HEK293 (cell line): ENCODE data around the gene SUPT5H.

Experiments
- GLI2 ChIP-seq: fragments of 450-650 bp; formaldehyde crosslinking; IDR thresholded peaks from 2 replicates; pipeline ENCODE4; 2017; ENCODE audit warnings: missing biosample characterization, missing genetic modification characterization, low read depth, borderline replicate concordance
- KLF9 ChIP-seq: fragments of 450-650 bp; formaldehyde crosslinking; IDR thresholded peaks from 2 replicates; pipeline ENCODE4 v1.5.1; 2016; ENCODE audit warnings: missing biosample characterization, missing genetic modification characterization, low read depth
- MYNN ChIP-seq: fragments of 450-650 bp; formaldehyde crosslinking; IDR thresholded peaks from 2 replicates; pipeline ENCODE4 v1.5.1; 2016; ENCODE audit warnings: missing biosample characterization, missing genetic modification characterization, borderline replicate concordance
- ZBTB1 ChIP-seq: fragments of 450-650 bp; formaldehyde crosslinking; IDR thresholded peaks from 2 replicates; pipeline ENCODE4 v1.5.1; 2016; ENCODE audit warnings: missing biosample characterization, missing genetic modification characterization
- ZNF114 ChIP-seq: fragments of 450-650 bp; formaldehyde crosslinking; IDR thresholded peaks from 2 replicates; pipeline ENCODE4 v1.5.0; 2017; ENCODE audit warnings: missing biosample characterization, missing genetic modification characterization
- ZNF146 ChIP-seq: fragments of 450-650 bp; formaldehyde crosslinking; IDR thresholded peaks from 2 replicates; pipeline ENCODE4 v1.5.1; 2016; ENCODE audit warnings: missing biosample characterization, missing genetic modification characterization
- ZNF155 ChIP-seq: fragments of 450-650 bp; formaldehyde crosslinking; IDR thresholded peaks from 2 replicates; pipeline ENCODE4 v1.5.1; 2016; ENCODE audit warnings: missing biosample characterization, missing genetic modification characterization
- ZNF184 ChIP-seq: fragments of 450-650 bp; IDR thresholded peaks from 2 replicates; pipeline ENCODE4 v1.5.1; 2018; ENCODE audit warnings: missing biosample characterization, mild to moderate bottlenecking, missing genetic modification characterization
- ZNF354C ChIP-seq: fragments of 450-650 bp; formaldehyde crosslinking; IDR thresholded peaks from 2 replicates; pipeline ENCODE4 v1.5.1; 2016; ENCODE audit warnings: missing biosample characterization, missing genetic modification characterization, low read depth, borderline replicate concordance
- ZNF48 ChIP-seq: fragments of 450-650 bp; formaldehyde crosslinking; IDR thresholded peaks from 2 replicates; pipeline ENCODE4 v1.5.1; 2016; ENCODE audit warnings: missing biosample characterization, missing genetic modification characterization
- ZNF555 ChIP-seq: fragments of 450-650 bp; formaldehyde crosslinking; conservative IDR thresholded peaks from 2 replicates; pipeline ENCODE4 v1.5.1; 2017; ENCODE audit warnings: missing biosample characterization, mild to moderate bottlenecking, missing genetic modification characterization, inconsistent platforms
- ZNF560 ChIP-seq: fragments of 450-650 bp; formaldehyde crosslinking; IDR thresholded peaks from 2 replicates; pipeline ENCODE4 v1.5.1; 2017; ENCODE audit warnings: missing biosample characterization, missing genetic modification characterization, borderline replicate concordance
- ZNF596 ChIP-seq: fragments of 450-650 bp; IDR thresholded peaks from 2 replicates; pipeline ENCODE4 v1.5.0; 2018; ENCODE audit warnings: missing biosample characterization, mild to moderate bottlenecking, missing genetic modification characterization, moderate library complexity
- ZNF610 ChIP-seq: fragments of 450-650 bp; formaldehyde crosslinking; IDR thresholded peaks from 2 replicates; pipeline ENCODE4 v1.5.1; 2016; ENCODE audit warnings: missing biosample characterization, missing genetic modification characterization, borderline replicate concordance
- ZNF654 ChIP-seq: fragments of 450-650 bp; formaldehyde crosslinking; IDR thresholded peaks from 2 replicates; pipeline ENCODE4 v1.5.1; 2016; ENCODE audit warnings: low read depth, missing biosample characterization, missing genetic modification characterization
- ZNF670 ChIP-seq: fragments of 450-650 bp; formaldehyde crosslinking; IDR thresholded peaks from 2 replicates; pipeline ENCODE4 v1.5.1; 2016; ENCODE audit warnings: missing biosample characterization, missing genetic modification characterization, low read depth
- ZNF677 ChIP-seq: fragments of 450-650 bp; IDR thresholded peaks from 2 replicates; pipeline ENCODE4 v1.5.0; 2018; ENCODE audit warnings: missing biosample characterization, mild to moderate bottlenecking, missing genetic modification characterization, moderate library complexity
- ZNF76 ChIP-seq: fragments of 450-650 bp; formaldehyde crosslinking; IDR thresholded peaks from 2 replicates; pipeline ENCODE4; 2016; ENCODE audit warnings: low read depth, missing biosample characterization, missing genetic modification characterization, borderline replicate concordance
- ZNF768 ChIP-seq: fragments of 450-650 bp; formaldehyde crosslinking; IDR thresholded peaks from 2 replicates; pipeline ENCODE4 v1.5.1; 2018; ENCODE audit warnings: missing biosample characterization, mild to moderate bottlenecking, missing genetic modification characterization
- ZNF830 ChIP-seq: fragments of 450-650 bp; IDR thresholded peaks from 2 replicates; pipeline ENCODE4 v1.5.0; 2018; ENCODE audit warnings: missing biosample characterization, missing genetic modification characterization, low read depth, mild to moderate bottlenecking, moderate library complexity
- TF ChIP-seq, protein P1 (sequence below): fragments of 450-650 bp; formaldehyde crosslinking; IDR thresholded peaks from 2 replicates; pipeline ENCODE4 v1.5.1; 2016; ENCODE audit warnings: missing biosample characterization, missing genetic modification characterization
- TF ChIP-seq, protein P2 (sequence below): fragments of 450-650 bp; formaldehyde crosslinking; IDR thresholded peaks from 2 replicates; pipeline ENCODE4 v1.5.1; 2016; ENCODE audit warnings: missing biosample characterization, missing genetic modification characterization
- TF ChIP-seq, protein P3 (sequence below): fragments of 450-650 bp; formaldehyde crosslinking; IDR thresholded peaks from 2 replicates; pipeline ENCODE4 v1.5.1; 2016; ENCODE audit warnings: missing biosample characterization, missing genetic modification characterization
- TF ChIP-seq, protein P4 (sequence below): fragments of 450-650 bp; IDR thresholded peaks from 2 replicates; pipeline ENCODE4 v1.5.1; 2018; ENCODE audit warnings: missing biosample characterization, mild to moderate bottlenecking, missing genetic modification characterization
- TF ChIP-seq, protein P5 (sequence below): fragments of 450-650 bp; formaldehyde crosslinking; IDR thresholded peaks from 2 replicates; pipeline ENCODE4 v1.5.1; 2016; ENCODE audit warnings: missing biosample characterization, missing genetic modification characterization, low read depth
- TF ChIP-seq, protein P6 (sequence below): fragments of 450-650 bp; formaldehyde crosslinking; IDR thresholded peaks from 2 replicates; pipeline ENCODE4 v1.5.1; 2016; ENCODE audit warnings: missing biosample characterization, missing genetic modification characterization, low read depth
- TF ChIP-seq, protein P7 (sequence below): fragments of 450-650 bp; formaldehyde crosslinking; IDR thresholded peaks from 2 replicates; pipeline ENCODE4 v1.5.1; 2016; ENCODE audit warnings: missing biosample characterization, missing genetic modification characterization
- TF ChIP-seq, protein P8 (sequence below): fragments of 450-650 bp; formaldehyde crosslinking; IDR thresholded peaks from 2 replicates; pipeline ENCODE4 v1.5.1; 2017; ENCODE audit warnings: missing biosample characterization, missing genetic modification characterization

SUPT5H gene

DNA sequence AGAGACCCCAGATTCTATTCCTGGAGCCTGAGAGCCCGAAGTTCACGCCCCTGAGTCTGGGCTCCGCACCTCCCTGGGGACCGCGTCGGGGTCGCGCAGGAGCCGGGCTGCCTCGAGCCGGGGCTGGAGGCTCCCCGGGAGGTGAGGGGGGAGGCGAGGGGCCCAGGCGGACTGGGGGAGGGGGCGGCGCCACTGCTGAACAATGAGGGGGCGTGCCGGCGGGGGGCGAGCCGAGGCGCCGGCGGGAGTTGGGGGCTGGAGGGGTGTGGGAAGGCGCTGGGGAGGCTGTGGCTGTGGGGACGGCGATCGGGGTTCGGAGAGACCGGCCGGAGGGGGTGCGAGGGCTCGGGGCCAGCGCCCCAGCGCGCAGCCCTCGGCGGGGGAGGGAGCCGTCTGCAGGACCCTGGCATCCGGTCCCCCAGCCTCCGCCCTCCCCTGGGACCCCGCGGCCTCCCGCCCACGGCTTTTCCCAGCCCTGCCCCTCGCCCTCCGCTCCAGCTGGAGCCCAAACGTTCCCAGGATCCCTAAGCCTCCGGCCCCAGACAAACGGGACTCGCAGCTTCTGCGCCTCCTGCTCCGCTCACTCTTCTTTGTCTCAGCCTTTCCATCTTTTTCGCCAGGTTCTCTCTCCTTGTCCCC, 32.0 kb upstream of the SUPT5H start (continued):
- TF ChIP-seq, protein P1, sequence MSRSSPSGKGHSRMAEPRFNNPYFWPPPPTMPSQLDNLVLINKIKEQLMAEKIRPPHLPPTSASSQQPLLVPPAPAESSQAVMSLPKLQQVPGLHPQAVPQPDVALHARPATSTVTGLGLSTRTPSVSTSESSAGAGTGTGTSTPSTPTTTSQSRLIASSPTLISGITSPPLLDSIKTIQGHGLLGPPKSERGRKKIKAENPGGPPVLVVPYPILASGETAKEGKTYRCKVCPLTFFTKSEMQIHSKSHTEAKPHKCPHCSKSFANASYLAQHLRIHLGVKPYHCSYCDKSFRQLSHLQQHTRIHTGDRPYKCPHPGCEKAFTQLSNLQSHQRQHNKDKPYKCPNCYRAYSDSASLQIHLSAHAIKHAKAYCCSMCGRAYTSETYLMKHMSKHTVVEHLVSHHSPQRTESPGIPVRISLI (tag by site-specific recombination): no peak
- TF ChIP-seq ZNF768 (tag by site-specific recombination) (no peak), ZNF48 (tag by site-specific recombination) (no peak), ZNF654 (tag by site-specific recombination) (no peak), ZNF560 (tag by site-specific recombination) (no peak), ZNF610 (no peak), ZNF830 (no peak), ZNF596 (tag by site-specific recombination) (no peak), KLF9 (tag by site-specific recombination) (peak; percentile 92), ZNF677 (tag by site-specific recombination) (no peak), ZNF146 (tag by site-specific recombination) (no peak), GLI2 (tag by site-specific recombination) (no peak), ZNF155 (tag by site-specific recombination) (no peak), ZNF354C (tag by site-specific recombination) (no peak), MYNN (no peak), ZBTB1 (tag by site-specific recombination) (no peak), ZNF76 (tag by site-specific recombination) (peak; percentile 91), ZNF184 (tag by site-specific recombination) (no peak), ZNF555 (tag by site-specific recombination) (no peak), ZNF114 (tag by site-specific recombination) (no peak), ZNF670 (tag by site-specific recombination) (no peak)
- TF ChIP-seq, protein P2, sequence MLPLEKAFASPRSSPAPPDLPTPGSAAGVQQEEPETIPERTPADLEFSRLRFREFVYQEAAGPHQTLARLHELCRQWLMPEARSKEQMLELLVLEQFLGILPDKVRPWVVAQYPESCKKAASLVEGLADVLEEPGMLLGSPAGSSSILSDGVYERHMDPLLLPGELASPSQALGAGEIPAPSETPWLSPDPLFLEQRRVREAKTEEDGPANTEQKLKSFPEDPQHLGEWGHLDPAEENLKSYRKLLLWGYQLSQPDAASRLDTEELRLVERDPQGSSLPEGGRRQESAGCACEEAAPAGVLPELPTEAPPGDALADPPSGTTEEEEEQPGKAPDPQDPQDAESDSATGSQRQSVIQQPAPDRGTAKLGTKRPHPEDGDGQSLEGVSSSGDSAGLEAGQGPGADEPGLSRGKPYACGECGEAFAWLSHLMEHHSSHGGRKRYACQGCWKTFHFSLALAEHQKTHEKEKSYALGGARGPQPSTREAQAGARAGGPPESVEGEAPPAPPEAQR: no peak
- TF ChIP-seq, protein P3, sequence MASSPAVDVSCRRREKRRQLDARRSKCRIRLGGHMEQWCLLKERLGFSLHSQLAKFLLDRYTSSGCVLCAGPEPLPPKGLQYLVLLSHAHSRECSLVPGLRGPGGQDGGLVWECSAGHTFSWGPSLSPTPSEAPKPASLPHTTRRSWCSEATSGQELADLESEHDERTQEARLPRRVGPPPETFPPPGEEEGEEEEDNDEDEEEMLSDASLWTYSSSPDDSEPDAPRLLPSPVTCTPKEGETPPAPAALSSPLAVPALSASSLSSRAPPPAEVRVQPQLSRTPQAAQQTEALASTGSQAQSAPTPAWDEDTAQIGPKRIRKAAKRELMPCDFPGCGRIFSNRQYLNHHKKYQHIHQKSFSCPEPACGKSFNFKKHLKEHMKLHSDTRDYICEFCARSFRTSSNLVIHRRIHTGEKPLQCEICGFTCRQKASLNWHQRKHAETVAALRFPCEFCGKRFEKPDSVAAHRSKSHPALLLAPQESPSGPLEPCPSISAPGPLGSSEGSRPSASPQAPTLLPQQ (tag by site-specific recombination): no peak
- TF ChIP-seq, protein P4, sequence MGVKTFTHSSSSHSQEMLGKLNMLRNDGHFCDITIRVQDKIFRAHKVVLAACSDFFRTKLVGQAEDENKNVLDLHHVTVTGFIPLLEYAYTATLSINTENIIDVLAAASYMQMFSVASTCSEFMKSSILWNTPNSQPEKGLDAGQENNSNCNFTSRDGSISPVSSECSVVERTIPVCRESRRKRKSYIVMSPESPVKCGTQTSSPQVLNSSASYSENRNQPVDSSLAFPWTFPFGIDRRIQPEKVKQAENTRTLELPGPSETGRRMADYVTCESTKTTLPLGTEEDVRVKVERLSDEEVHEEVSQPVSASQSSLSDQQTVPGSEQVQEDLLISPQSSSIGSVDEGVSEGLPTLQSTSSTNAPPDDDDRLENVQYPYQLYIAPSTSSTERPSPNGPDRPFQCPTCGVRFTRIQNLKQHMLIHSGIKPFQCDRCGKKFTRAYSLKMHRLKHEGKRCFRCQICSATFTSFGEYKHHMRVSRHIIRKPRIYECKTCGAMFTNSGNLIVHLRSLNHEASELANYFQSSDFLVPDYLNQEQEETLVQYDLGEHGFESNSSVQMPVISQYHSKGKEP: no peak
- TF ChIP-seq, protein P5, sequence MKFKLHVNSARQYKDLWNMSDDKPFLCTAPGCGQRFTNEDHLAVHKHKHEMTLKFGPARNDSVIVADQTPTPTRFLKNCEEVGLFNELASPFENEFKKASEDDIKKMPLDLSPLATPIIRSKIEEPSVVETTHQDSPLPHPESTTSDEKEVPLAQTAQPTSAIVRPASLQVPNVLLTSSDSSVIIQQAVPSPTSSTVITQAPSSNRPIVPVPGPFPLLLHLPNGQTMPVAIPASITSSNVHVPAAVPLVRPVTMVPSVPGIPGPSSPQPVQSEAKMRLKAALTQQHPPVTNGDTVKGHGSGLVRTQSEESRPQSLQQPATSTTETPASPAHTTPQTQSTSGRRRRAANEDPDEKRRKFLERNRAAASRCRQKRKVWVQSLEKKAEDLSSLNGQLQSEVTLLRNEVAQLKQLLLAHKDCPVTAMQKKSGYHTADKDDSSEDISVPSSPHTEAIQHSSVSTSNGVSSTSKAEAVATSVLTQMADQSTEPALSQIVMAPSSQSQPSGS: no peak
- TF ChIP-seq, protein P6, sequence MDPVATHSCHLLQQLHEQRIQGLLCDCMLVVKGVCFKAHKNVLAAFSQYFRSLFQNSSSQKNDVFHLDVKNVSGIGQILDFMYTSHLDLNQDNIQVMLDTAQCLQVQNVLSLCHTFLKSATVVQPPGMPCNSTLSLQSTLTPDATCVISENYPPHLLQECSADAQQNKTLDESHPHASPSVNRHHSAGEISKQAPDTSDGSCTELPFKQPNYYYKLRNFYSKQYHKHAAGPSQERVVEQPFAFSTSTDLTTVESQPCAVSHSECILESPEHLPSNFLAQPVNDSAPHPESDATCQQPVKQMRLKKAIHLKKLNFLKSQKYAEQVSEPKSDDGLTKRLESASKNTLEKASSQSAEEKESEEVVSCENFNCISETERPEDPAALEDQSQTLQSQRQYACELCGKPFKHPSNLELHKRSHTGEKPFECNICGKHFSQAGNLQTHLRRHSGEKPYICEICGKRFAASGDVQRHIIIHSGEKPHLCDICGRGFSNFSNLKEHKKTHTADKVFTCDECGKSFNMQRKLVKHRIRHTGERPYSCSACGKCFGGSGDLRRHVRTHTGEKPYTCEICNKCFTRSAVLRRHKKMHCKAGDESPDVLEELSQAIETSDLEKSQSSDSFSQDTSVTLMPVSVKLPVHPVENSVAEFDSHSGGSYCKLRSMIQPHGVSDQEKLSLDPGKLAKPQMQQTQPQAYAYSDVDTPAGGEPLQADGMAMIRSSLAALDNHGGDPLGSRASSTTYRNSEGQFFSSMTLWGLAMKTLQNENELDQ (tag by site-specific recombination): no peak
- TF ChIP-seq, protein P7, sequence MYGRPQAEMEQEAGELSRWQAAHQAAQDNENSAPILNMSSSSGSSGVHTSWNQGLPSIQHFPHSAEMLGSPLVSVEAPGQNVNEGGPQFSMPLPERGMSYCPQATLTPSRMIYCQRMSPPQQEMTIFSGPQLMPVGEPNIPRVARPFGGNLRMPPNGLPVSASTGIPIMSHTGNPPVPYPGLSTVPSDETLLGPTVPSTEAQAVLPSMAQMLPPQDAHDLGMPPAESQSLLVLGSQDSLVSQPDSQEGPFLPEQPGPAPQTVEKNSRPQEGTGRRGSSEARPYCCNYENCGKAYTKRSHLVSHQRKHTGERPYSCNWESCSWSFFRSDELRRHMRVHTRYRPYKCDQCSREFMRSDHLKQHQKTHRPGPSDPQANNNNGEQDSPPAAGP (tag by site-specific recombination): peak; percentile 73
- TF ChIP-seq, protein P8, sequence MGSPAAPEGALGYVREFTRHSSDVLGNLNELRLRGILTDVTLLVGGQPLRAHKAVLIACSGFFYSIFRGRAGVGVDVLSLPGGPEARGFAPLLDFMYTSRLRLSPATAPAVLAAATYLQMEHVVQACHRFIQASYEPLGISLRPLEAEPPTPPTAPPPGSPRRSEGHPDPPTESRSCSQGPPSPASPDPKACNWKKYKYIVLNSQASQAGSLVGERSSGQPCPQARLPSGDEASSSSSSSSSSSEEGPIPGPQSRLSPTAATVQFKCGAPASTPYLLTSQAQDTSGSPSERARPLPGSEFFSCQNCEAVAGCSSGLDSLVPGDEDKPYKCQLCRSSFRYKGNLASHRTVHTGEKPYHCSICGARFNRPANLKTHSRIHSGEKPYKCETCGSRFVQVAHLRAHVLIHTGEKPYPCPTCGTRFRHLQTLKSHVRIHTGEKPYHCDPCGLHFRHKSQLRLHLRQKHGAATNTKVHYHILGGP: no peak
